ENCODE measurements around the gene GPRC5A.
A peak's percentile ranks its signal among the peaks of the same experiment; 100 is the strongest.

The GPRC5A gene

GRCh38 chr12:12877781-12878455 is 13.4 kb upstream of the GPRC5A start:
- no peaks in the 10 kb centered on the region for H3K27me3 Mint-ChIP-seq
- no peaks in the 10 kb centered on the region for H3K9me3 Mint-ChIP-seq
- no peak overlapping the region for H3K27ac Mint-ChIP-seq

GRCh38 chr12:12880537-12880936 is 10.8 kb upstream of the GPRC5A start:
- Mint-ChIP-seq H3K36me3 (ENCODE audit: low read depth) (no peaks in the 10 kb centered on the region), H3K4me1 (ENCODE audit: low read depth) (peaks cover 6% of the 10 kb centered on the region), H3K27ac (no peak overlapping the region), H3K4me3 (no peak overlapping the region), H3K27me3 (no peaks in the 10 kb centered on the region), H3K9me3 (no peaks in the 10 kb centered on the region)

More at GRCh38 chr12:12877781-12878455, 13.4 kb upstream of the GPRC5A start:
- no peaks in the 10 kb centered on the region for H3K36me3 Mint-ChIP-seq (ENCODE audit: low read depth)
- H3K4me3 Mint-ChIP-seq = no peak overlapping the region
- H3K4me1 Mint-ChIP-seq (ENCODE audit: low read depth) = peaks cover 6% of the 10 kb centered on the region

- no peak overlapping the region for H3K4me3 Mint-ChIP-seq
- no peaks in the 10 kb centered on the region for H3K9me3 Mint-ChIP-seq
- no peaks in the 10 kb centered on the region for H3K36me3 Mint-ChIP-seq (ENCODE audit: low read depth)
- no peaks in the 10 kb centered on the region for H3K27me3 Mint-ChIP-seq
- peaks cover 6% of the 10 kb centered on the region for H3K4me1 Mint-ChIP-seq (ENCODE audit: low read depth)
- H3K27ac Mint-ChIP-seq = no peak overlapping the region
Measured at GRCh38 chr12:12881151-12881909, 10.0 kb upstream of the GPRC5A start.

GRCh38 chr12:12882288-12882687 is 9.1 kb upstream of the GPRC5A start:
- no peaks in the 10 kb centered on the region for H3K36me3 Mint-ChIP-seq (ENCODE audit: low read depth)
- peaks cover under 1% of the 10 kb centered on the region for H3K27me3 Mint-ChIP-seq
- no peak overlapping the region for H3K4me3 Mint-ChIP-seq
- H3K4me1 Mint-ChIP-seq (ENCODE audit: low read depth) = peaks cover 6% of the 10 kb centered on the region
- H3K9me3 Mint-ChIP-seq = no peaks in the 10 kb centered on the region
- H3K27ac Mint-ChIP-seq = no peak overlapping the region

DNA sequence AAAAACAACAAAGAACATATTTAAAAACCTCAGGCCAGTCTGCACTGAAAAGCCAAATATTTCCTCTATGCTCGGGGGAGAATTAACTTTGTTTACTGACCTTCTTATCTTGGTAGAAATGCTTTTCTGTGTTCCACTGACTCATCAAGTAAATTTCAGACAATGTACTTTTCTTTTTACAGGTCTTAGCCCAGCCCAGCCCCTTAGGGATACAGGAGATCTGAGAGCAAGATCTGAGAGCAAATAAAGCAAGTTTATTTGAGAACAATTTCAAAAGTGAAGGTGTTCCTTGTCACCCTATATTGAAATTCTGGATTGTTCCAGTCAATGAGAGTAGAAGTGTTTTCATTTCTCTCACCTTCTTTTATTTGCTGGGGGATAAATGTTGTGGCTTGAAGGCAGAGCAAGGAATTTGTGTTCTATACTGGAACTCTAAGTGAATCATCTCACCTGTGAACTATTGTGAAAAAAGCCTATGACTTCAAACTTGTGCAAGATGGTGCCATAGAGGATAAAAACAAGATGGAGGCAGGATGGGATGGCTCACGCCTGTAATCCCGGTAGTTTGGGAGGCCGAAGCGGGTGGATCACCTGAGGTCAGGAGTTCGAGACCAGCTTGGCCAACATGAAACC is 7.9 kb upstream of the GPRC5A start:
- no peaks in the 10 kb centered on the region for H3K36me3 Mint-ChIP-seq (ENCODE audit: low read depth)
- H3K27ac Mint-ChIP-seq = no peak overlapping the region
- H3K9me3 Mint-ChIP-seq = no peaks in the 10 kb centered on the region
- H3K27me3 Mint-ChIP-seq = peaks cover 8% of the 10 kb centered on the region
- no peak overlapping the region for H3K4me3 Mint-ChIP-seq
- H3K4me1 Mint-ChIP-seq (ENCODE audit: low read depth) = peaks cover 6% of the 10 kb centered on the region

GRCh38 chr12:12885096-12885792 is 6.1 kb upstream of the GPRC5A start:
- Mint-ChIP-seq H3K36me3 (ENCODE audit: low read depth) (no peaks in the 10 kb centered on the region), H3K27me3 (peaks cover 23% of the 10 kb centered on the region), H3K4me1 (ENCODE audit: low read depth) (peaks cover 6% of the 10 kb centered on the region), H3K9me3 (no peaks in the 10 kb centered on the region), H3K27ac (no peak overlapping the region), H3K4me3 (no peak overlapping the region)

GRCh38 chr12:12887471-12887870 is 3.9 kb upstream of the GPRC5A start:
- Mint-ChIP-seq H3K36me3 (ENCODE audit: low read depth) (no peaks in the 10 kb centered on the region), H3K27me3 (peaks cover 39% of the 10 kb centered on the region), H3K4me3 (no peak overlapping the region), H3K4me1 (ENCODE audit: low read depth) (peaks cover 13% of the 10 kb centered on the region), H3K9me3 (no peaks in the 10 kb centered on the region), H3K27ac (no peak overlapping the region)

DNA sequence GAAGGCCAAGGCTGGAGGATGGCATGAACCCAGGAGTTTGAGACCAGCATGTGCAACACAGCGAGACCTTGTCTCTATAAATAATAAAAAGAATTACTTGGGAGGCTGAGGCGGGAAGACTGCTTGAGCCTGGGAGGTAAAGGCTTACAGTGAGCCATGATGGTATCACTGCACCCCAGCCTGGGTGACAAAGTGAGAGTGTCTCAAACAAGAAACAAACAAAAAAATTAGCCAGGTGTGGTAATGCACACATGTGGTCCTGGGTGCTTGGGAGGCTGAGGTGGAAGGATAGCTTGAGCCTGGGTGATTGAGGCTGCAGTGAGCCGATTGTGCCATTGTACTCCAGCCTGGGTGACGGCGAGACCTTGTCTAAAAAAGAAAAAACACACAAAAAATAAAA is 1.7 kb upstream of the GPRC5A start:
- Mint-ChIP-seq H3K4me1 (ENCODE audit: low read depth) (peaks cover 13% of the 10 kb centered on the region), H3K27me3 (peaks cover 55% of the 10 kb centered on the region), H3K36me3 (ENCODE audit: low read depth) (no peaks in the 10 kb centered on the region), H3K27ac (no peak overlapping the region), H3K4me3 (no peak overlapping the region), H3K9me3 (no peaks in the 10 kb centered on the region)

GRCh38 chr12:12890543-12891079 is 751 bp upstream of the GPRC5A start:
- H3K9me3 Mint-ChIP-seq = no peaks in the 10 kb centered on the region
- peaks cover 13% of the 10 kb centered on the region for H3K4me1 Mint-ChIP-seq (ENCODE audit: low read depth)
- peaks cover 61% of the 10 kb centered on the region for H3K27me3 Mint-ChIP-seq
- peak overlapping the region; percentile 78 for H3K4me3 Mint-ChIP-seq
- H3K36me3 Mint-ChIP-seq (ENCODE audit: low read depth) = no peaks in the 10 kb centered on the region
- H3K27ac Mint-ChIP-seq = no peak overlapping the region

GRCh38 chr12:12891881-12892355 is 556 bp downstream of the GPRC5A start:
- Mint-ChIP-seq H3K4me1 (ENCODE audit: low read depth) (peaks cover 13% of the 10 kb centered on the region), H3K27me3 (peaks cover 68% of the 10 kb centered on the region), H3K4me3 (peak overlapping the region; percentile 78), H3K9me3 (no peaks in the 10 kb centered on the region), H3K27ac (no peak overlapping the region), H3K36me3 (ENCODE audit: low read depth) (no peaks in the 10 kb centered on the region)

DNA sequence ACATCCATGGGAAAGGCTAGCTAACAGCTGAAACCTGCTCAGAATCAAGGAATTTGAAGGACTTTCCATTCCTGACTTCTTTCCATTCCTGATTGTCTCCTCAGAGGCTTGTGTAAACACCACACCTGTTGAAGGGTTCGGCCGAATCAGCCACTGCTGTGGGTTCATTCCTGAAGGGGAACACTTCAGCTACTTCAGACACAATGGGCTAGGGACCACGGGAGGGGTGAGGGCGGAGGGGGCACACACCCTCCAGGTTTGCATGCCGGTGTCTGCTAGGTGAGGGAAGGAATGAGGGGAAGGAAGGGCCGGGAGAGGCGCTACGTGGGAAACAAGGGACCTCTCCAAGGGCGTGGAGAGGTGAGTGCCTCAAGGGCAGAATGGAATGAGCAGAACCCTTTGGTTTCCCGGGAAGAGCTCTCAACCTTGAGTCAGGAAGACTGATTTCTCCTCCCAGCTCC is 1.3 kb downstream of the GPRC5A start:
- peaks cover 67% of the 10 kb centered on the region for H3K27me3 Mint-ChIP-seq
- no peak overlapping the region for H3K27ac Mint-ChIP-seq
- no peaks in the 10 kb centered on the region for H3K9me3 Mint-ChIP-seq
- no peaks in the 10 kb centered on the region for H3K36me3 Mint-ChIP-seq (ENCODE audit: low read depth)
- peaks cover 13% of the 10 kb centered on the region for H3K4me1 Mint-ChIP-seq (ENCODE audit: low read depth)
- H3K4me3 Mint-ChIP-seq = no peak overlapping the region

GRCh38 chr12:12893438-12893837 is 2.1 kb downstream of the GPRC5A start:
- H3K27ac Mint-ChIP-seq = no peak overlapping the region
- H3K36me3 Mint-ChIP-seq (ENCODE audit: low read depth) = no peaks in the 10 kb centered on the region
- H3K4me1 Mint-ChIP-seq (ENCODE audit: low read depth) = peaks cover 13% of the 10 kb centered on the region
- no peak overlapping the region for H3K4me3 Mint-ChIP-seq
- peaks cover 64% of the 10 kb centered on the region for H3K27me3 Mint-ChIP-seq
- H3K9me3 Mint-ChIP-seq = no peaks in the 10 kb centered on the region

DNA sequence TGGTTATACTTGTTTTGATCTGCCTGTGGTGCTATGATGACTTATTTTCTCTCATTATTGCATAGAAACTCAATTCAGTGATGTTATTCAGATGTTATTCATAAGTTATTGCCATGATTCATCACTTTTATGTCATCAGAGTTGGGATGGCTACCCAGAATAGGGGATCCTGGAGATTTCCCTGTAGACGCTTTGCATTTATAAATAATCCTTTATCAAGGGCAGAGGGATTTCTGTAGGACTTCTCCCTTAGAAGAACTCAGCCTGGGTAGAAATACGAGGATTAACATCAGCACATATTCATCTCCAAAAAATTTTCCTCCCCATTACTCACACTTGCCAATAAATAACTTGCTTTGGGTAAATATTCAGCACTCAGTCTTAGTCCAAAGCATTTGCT is 4.9 kb downstream of the GPRC5A start:
- Mint-ChIP-seq H3K4me3 (no peak overlapping the region), H3K4me1 (ENCODE audit: low read depth) (peaks cover 28% of the 10 kb centered on the region), H3K9me3 (no peaks in the 10 kb centered on the region), H3K27me3 (peaks cover 44% of the 10 kb centered on the region), H3K27ac (no peak overlapping the region), H3K36me3 (ENCODE audit: low read depth) (no peaks in the 10 kb centered on the region)

DNA sequence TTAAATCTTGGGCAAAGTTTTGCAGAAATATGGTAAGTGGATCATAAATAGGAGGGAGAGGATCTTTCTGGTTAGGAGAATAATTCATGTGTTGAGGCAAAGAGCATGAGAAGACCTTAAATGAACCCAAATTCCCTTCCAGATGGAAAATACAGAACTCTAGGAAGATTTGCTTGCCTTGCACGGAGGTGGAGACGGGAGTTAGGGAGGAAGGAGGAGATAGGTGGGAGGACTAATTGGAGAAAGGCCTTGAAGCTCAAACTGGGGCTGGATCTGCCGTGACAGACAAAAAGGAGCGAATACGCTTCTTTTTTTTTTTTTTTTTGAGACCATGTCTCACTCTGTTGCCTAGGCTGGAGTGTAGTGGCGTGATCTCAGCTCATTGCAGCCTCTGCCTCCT is 5.9 kb downstream of the GPRC5A start:
- no peak overlapping the region for H3K4me3 Mint-ChIP-seq
- H3K27ac Mint-ChIP-seq = no peak overlapping the region
- H3K27me3 Mint-ChIP-seq = peaks cover 44% of the 10 kb centered on the region
- H3K4me1 Mint-ChIP-seq (ENCODE audit: low read depth) = peaks cover 25% of the 10 kb centered on the region
- no peaks in the 10 kb centered on the region for H3K36me3 Mint-ChIP-seq (ENCODE audit: low read depth)
- H3K9me3 Mint-ChIP-seq = no peaks in the 10 kb centered on the region
